GM19455 (cell line): ENCODE data around the gene TSPEAR.

Experiments used
- ATAC-seq: cut with Tn5 transposase; IDR thresholded peaks from one replicate; pipeline ENCODE4 v1.9.1; 2021; ENCODE audit not compliant: unreplicated experiment

Gene TSPEAR

DNA sequence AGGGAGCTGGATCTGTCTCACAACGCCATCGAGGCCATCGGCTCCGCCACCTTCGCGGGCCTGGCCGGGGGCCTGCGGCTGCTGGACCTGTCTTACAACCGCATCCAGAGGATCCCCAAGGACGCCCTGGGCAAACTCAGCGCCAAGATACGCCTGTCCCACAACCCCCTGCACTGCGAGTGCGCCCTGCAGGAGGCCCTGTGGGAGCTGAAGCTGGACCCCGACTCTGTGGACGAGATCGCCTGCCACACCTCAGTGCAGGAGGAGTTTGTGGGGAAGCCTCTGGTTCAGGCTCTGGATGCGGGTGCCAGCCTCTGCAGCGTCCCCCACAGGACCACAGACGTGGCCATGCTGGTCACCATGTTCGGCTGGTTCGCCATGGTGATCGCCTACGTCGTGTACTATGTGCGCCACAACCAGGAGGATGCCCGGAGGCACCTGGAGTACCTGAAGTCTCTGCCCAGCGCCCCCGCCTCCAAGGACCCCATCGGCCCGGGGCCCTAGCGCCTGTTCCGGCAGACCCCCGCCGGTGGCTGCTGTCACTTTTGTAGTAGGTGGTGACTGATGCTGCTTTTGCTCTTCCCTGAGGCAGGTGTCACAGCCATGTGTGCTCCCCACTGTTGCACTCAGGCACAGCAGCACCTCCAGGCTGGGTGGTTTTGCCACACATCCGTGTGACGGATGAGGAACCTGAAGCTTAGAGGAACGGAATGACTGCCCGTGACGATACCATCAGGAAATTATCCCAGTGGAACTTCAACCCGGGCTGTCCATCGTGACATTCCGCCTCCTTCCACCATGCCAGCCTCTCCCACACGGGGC lies 254.2 kb downstream of the TSPEAR start:
- ATAC-seq = no peak

DNA sequence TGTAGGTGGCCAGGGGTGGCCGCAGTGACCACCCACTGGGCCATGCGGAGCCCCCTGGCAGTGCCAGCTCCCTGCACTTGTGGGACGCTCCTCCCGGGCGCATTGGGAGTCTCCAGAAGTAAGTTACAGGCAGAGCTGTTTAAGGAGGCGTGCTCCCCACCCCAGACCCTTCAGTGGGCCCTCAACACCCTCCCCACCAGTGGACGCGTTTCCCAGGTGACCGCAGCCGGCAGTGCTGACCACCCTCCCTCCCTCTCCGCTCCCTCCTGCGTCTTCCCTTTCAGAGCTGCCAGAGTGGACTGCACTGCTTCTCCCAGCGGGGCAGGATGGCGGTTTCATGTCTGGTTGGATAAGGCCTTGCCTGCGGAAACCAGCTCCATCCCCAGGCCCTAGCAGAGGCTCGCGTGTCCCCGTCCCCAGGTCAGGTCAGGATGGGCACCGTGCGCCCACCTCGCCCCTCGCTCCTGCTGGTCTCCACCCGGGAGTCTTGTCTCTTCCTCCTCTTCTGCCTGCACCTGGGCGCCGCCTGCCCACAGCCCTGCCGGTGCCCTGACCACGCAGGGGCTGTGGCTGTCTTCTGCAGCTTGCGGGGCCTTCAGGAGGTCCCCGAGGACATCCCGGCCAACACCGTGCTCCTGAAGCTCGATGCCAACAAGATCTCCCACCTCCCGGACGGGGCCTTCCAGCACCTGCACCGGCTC lies 255.0 kb downstream of the TSPEAR start:
- no peak for ATAC-seq

DNA sequence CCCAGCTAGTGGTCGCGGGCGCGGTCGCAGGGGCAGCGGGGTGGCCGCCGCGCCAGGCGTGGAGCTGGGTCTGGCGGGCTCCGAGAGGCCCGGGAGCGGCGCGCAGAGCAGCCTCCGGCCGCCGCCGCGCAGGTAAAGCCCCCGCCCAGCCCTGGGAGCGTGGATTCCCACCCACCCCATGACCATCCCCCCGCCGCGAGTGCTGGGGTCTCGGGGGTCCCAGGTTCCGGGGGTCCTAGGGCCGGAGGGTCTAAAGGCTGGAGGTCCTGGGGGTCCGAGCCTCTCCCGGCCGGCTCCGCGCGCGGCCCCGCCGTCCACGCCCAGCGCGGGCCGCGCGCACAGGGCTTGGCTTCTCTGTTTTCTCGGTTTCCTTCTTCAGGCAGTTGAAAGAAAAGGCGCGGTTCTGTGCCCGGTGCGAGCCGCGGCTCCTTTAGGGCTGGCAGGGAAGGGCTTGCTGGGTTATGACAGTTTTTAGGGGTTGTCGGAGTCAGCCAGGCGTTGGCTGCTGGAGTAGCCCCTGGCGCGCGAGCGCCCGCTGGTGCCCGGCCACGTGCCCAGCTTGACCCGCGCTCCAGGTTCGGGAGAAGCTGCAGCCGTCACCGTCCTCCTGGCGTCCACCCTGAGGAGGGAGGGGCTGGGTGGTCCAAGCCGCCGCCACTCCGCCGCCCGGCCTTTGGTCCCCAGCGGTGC lies 255.7 kb downstream of the TSPEAR start:
- no peak for ATAC-seq

DNA sequence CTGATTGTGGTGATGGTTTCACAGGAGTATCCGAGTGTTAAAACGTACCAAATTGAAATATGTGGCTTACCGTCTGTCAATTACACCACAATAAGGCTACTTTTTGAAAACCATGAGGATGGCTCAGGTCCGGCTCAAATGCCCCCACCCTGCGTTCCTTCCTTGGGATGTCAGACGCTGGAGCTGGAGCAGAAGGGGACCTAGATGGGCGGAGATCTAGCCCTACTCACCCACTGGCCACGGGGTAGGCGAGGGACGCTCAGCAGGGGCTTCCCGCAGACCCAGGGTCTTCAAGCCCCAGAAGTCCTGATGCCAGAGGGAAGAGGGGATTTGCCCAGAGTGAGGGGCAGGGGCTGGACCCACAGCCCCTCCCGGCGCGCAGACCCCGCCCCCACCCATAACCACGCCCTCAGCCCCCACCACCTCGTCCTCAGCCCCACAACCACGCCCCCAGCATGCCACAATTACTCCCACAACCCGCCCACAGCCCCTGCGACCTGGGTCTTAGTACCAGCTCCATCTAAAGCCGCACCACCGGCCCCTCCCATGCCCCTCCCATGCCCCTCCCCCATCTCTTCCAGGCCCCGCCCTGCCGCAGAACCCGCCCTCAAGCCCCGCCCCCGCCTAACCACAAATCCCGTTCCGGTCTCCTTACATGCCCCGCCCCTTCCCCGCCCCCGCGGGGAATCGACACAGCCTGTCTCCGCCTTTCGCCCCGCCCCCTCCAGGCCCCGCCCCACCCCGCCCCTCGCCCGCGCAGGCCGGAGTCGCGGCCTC lies 256.4 kb downstream of the TSPEAR start, which contains the start of gene LRRC3:
Gene LRRC3, plus strand, starts transcription at position 764 of the 777 bp plus-strand sequence. CDS start 1,135 bp downstream, outside the sequence.
- no peak for ATAC-seq

DNA sequence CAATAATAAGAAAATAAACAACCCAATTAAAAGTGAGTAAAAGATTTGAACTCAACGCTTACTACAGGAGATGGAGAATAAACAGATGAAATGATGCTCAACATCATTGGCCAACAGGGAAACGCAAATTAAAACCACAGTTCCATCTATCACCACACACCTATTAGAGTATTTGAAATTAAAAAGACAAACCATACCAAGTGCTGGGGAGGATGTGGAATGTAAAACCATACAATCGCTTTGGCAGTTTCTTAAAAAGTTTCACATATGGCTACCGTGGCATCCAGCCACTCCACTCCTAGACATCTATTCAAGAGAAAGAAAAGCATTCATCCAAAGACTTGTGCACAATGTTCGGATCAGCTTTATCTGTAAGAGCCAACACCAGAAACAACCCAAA lies 257.3 kb downstream of the TSPEAR start:
- ATAC-seq = no peak

DNA sequence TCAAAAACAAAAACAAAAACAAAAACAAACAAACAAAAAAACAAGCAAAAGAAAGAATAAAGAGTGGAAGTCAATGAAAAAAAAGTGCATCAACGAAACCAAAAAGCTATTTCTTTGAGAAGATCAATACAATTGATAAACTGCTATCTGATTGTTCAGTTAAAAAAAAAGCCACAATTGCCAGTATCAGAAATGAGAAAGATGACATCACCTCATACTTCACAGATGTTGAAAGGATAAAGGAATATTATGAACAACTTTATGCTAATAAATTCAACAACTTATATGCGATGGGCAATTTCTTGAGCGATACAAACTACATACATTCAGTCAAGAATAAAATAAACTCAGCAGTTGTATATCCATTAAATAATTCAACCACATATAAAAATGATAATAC lies 258.3 kb downstream of the TSPEAR start:
- no peak for ATAC-seq

DNA sequence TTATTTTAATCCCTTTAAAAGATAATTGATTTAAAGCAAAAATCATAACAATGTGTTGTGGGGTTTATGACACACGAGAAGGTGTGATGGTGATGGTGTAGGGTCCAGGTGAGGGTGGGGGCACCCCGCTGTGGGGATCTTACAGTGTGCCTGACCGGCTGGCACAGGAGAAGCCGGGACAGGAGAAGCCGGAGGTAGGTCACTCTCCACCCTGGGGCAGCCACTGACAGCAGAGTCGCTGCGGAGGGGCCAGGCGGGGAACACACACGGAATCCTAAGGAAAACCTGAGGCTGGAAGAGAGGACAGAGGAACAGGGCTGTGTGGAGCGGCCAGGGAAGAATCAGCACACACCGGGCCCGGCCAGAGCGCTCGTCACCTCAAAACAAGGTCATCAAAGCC lies 260.4 kb downstream of the TSPEAR start:
- no peak for ATAC-seq

DNA sequence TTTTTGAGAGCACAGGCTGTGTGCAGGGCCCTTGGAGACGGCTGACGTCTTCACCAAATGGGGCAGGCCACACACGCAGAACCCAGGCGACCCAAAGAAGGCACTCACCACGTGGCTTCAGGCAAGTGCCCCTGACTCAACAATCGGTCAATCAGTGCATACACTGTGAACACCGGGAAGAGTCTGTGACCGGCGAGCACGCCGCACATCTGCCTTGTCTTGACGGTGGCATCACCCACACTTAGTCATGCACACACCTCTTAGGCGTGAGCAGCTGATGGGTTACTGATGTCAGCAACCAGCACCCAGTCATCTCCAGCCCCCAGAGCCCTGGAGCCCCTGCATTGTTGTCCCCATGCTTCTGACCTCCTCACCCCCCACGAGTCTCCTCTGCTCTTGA lies 261.0 kb downstream of the TSPEAR start:
- no peak for ATAC-seq

DNA sequence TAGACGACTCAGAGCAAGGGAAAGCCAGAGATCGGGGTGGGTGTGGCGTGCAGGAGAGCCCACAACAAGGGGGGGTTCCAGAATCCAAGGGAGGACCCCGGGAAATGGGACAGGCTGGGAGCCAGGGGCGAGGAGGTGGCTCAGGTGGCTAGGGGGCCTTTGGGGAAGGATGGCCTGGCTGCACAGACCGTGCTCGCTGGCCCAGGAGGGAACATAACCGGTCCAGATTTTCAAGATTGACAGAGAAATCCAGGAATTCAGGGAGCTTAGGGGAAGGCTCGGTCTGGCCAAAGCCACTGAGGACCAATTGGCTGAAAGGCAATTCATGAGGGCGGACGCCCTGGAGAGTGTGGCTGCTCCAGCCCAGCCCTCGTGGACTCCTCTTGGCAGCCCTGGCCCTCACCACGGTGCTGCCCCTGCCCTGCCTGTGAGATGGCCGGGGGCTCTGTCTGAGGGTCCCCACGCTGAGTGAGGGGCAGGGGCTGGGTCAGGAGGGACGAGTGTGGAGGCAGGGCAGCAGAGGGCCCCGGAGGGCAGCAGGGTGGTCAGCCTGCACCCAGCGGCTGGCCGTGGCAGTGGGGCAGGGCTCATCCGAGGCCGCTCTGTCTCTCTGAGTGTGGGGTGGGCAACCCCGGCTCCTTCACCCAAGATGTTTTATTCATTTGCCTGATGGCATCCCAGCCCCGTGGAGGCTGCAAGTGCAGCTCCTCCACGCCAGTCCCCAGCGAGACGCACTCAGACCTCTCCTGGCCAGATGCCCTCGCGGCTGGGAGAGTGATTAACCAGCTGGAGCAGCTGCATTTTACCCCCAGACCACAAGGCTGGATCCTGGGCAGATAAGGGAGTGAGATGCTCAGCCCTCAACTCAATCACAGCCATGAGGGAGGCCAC lies 261.7 kb downstream of the TSPEAR start:
- no peak for ATAC-seq

DNA sequence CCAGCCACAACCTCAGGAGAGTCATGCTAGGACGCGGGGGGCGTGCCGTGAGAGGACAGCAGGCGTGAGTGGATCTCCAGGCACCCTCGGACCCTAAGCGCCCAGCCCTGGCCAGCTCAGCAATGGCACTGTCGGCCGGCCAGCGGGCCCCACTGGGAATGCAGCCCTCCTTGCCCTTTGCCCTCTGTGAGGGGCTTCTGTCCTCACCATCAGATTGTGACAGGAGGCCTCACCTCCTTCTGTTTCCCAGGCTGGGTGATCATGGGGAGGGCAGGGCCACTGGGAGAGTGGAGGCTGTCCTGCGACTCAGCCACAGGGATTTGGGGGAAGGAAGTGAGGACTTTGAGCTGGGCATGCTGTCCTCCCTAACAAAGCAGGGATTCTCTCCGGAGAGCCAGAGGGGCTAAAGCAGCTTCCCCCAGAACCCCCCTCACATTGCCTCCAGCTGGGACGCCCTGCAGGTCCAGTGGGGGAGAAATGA lies 262.7 kb downstream of the TSPEAR start:
- ATAC-seq = no peak
